HEK293 (cell line): Measurements from ENCODE around the gene AATK.

Source experiments
- CTCF ChIA-PET: fragments of 350-600 bp; formaldehyde crosslinking; extraction: SDS; loops from one replicate; lab custom pipeline; 2021; ENCODE audit warnings: antibody characterized with exemption; lab: Yijun Ruan, JAX
- POLR2A ChIA-PET: fragments of 300-600 bp; formaldehyde crosslinking; extraction: SDS; loops from one replicate; lab custom pipeline; 2020; ENCODE audit warnings: antibody characterized with exemption, inconsistent platforms; lab: Yijun Ruan, JAX
- H3K27ac ChIP-seq: fragments of 200-500 bp; sonication (Bioruptor generic); 2 replicates; pipeline ENCODE4 v1.5.1; 2014; ENCODE audit warnings: low read depth, low read length, control low read depth, inconsistent platforms; ENCODE audit errors: extremely low read depth
- H3K36me3 ChIP-seq, 2 experiments: fragments of 200-500 bp in 1 of 2; sonication (Bioruptor generic) in 1 of 2; 1 replicate in 1 of 2; 2 replicates in 1 of 2; pipeline ENCODE4 v1.5.1; 2014 to 2017; ENCODE audit warnings: inconsistent platforms in 2 of 2, low read length in 2 of 2; ENCODE audit not compliant: control insufficient read depth in 2 of 2, insufficient read depth in 1 of 2
- H3K4me1 ChIP-seq: fragments of 200-500 bp; sonication (Bioruptor generic); 2 replicates; pipeline ENCODE4 v1.5.1; 2014; ENCODE audit warnings: mild to moderate bottlenecking, low read length, inconsistent platforms; ENCODE audit not compliant: control insufficient read depth, insufficient read depth
- H3K4me3 ChIP-seq: 2 replicates; pipeline ENCODE4 v1.5.1; 2011; ENCODE audit warnings: low read depth, mild to moderate bottlenecking, control low read depth, low read length, moderate library complexity
- H3K9me3 ChIP-seq: fragments of 200-500 bp; sonication (Bioruptor generic); 2 replicates; pipeline ENCODE4 v1.5.1; 2014; ENCODE audit warnings: low read depth, low read length, inconsistent platforms; ENCODE audit not compliant: control insufficient read depth, insufficient read depth
- GLIS1 ChIP-seq: fragments of 450-650 bp; formaldehyde crosslinking; IDR thresholded peaks from 2 replicates; pipeline ENCODE4 v1.5.1; 2016; ENCODE audit warnings: missing biosample characterization, missing genetic modification characterization
- GLIS2 ChIP-seq: fragments of 450-650 bp; formaldehyde crosslinking; IDR thresholded peaks from 2 replicates; pipeline ENCODE4 v1.5.1; 2016; ENCODE audit warnings: missing biosample characterization, missing genetic modification characterization
- PRDM4 ChIP-seq: fragments of 450-650 bp; formaldehyde crosslinking; IDR thresholded peaks from 2 replicates; pipeline ENCODE4 v1.5.1; 2017; ENCODE audit warnings: missing biosample characterization, missing genetic modification characterization
- SALL2 ChIP-seq: fragments of 450-650 bp; formaldehyde crosslinking; IDR thresholded peaks from 2 replicates; pipeline ENCODE4 v1.5.0; 2017; ENCODE audit warnings: missing biosample characterization, mild to moderate bottlenecking, missing genetic modification characterization, borderline replicate concordance
- ZBTB20 ChIP-seq: fragments of 450-650 bp; formaldehyde crosslinking; IDR thresholded peaks from 2 replicates; pipeline ENCODE4 v1.5.1; 2016; ENCODE audit warnings: missing biosample characterization, missing genetic modification characterization
- ZBTB44 ChIP-seq: fragments of 450-650 bp; IDR thresholded peaks from 2 replicates; pipeline ENCODE4 v1.5.1; 2018; ENCODE audit warnings: missing biosample characterization, mild to moderate bottlenecking, missing genetic modification characterization
- ZNF114 ChIP-seq: fragments of 450-650 bp; formaldehyde crosslinking; IDR thresholded peaks from 2 replicates; pipeline ENCODE4 v1.5.0; 2017; ENCODE audit warnings: missing biosample characterization, missing genetic modification characterization
- ZNF132 ChIP-seq: fragments of 450-650 bp; formaldehyde crosslinking; IDR thresholded peaks from 2 replicates; pipeline ENCODE4 v1.5.1; 2017; ENCODE audit warnings: missing biosample characterization, missing genetic modification characterization, borderline replicate concordance
- ZNF2 ChIP-seq: fragments of 450-650 bp; formaldehyde crosslinking; IDR thresholded peaks from 2 replicates; pipeline ENCODE4 v1.5.1; 2016; ENCODE audit warnings: missing biosample characterization, missing genetic modification characterization
- ZNF202 ChIP-seq: fragments of 450-650 bp; formaldehyde crosslinking; IDR thresholded peaks from 2 replicates; pipeline ENCODE4 v1.5.1; 2016; ENCODE audit warnings: missing biosample characterization, missing genetic modification characterization, borderline replicate concordance
- ZNF37A ChIP-seq: fragments of 450-650 bp; IDR thresholded peaks from 2 replicates; pipeline ENCODE4 v1.5.1; 2018; ENCODE audit warnings: missing biosample characterization, missing genetic modification characterization
- ZNF426 ChIP-seq: fragments of 450-650 bp; formaldehyde crosslinking; IDR thresholded peaks from 2 replicates; pipeline ENCODE4 v1.5.1; 2017; ENCODE audit warnings: missing biosample characterization, missing genetic modification characterization, mild to moderate bottlenecking, inconsistent platforms, moderate library complexity
- ZNF48 ChIP-seq: fragments of 450-650 bp; formaldehyde crosslinking; IDR thresholded peaks from 2 replicates; pipeline ENCODE4 v1.5.1; 2016; ENCODE audit warnings: missing biosample characterization, missing genetic modification characterization
- ZNF514 ChIP-seq: fragments of 450-650 bp; formaldehyde crosslinking; IDR thresholded peaks from 2 replicates; pipeline ENCODE4 v1.5.1; 2016; ENCODE audit warnings: missing biosample characterization, missing genetic modification characterization
- ZNF571 ChIP-seq: fragments of 450-650 bp; formaldehyde crosslinking; IDR thresholded peaks from 2 replicates; pipeline ENCODE4 v1.5.0; 2017; ENCODE audit warnings: missing biosample characterization, missing genetic modification characterization
- ZNF596 ChIP-seq: fragments of 450-650 bp; IDR thresholded peaks from 2 replicates; pipeline ENCODE4 v1.5.0; 2018; ENCODE audit warnings: missing biosample characterization, mild to moderate bottlenecking, missing genetic modification characterization, moderate library complexity
- ZNF639 ChIP-seq: fragments of 450-650 bp; formaldehyde crosslinking; IDR thresholded peaks from 2 replicates; pipeline ENCODE4 v1.5.1; 2016; ENCODE audit warnings: missing biosample characterization, missing genetic modification characterization
- ZNF658 ChIP-seq: fragments of 450-650 bp; formaldehyde crosslinking; IDR thresholded peaks from 2 replicates; pipeline ENCODE4; 2016; ENCODE audit warnings: missing biosample characterization, missing genetic modification characterization
- ZNF707 ChIP-seq: fragments of 450-650 bp; formaldehyde crosslinking; IDR thresholded peaks from 2 replicates; pipeline ENCODE4 v1.5.1; 2016; ENCODE audit warnings: missing biosample characterization, missing genetic modification characterization
- ZSCAN18 ChIP-seq: fragments of 450-650 bp; formaldehyde crosslinking; IDR thresholded peaks from 2 replicates; pipeline ENCODE4 v1.5.1; 2016; ENCODE audit warnings: missing biosample characterization, missing genetic modification characterization

AATK gene

GRCh38 chr17:81100668-81101067 is 65.4 kb downstream of the AATK start:
- Histone ChIP-seq H3K9me3 (no peaks in the 10 kb centered on the region), H3K4me1 (peaks cover 10% of the 10 kb centered on the region), H3K27ac (no peak overlapping the region), H3K36me3 (peaks cover 0 to 33% of the 10 kb centered on the region in 2 experiments; a peak in 1 of 3 replicates), H3K4me3 (no peak overlapping the region)
- TF ChIP-seq ZNF514 (tag by site-specific recombination) (no peak), ZBTB44 (tag by site-specific recombination) (no peak), GLIS1 (tag by site-specific recombination) (peak; percentile 91), ZNF37A (tag by site-specific recombination) (no peak), GLIS2 (tag by site-specific recombination) (peak; percentile 36; the same call in 1 of the 2 replicates), ZNF114 (tag by site-specific recombination) (no peak)
- ChIA-PET POLR2A (no interaction called here), CTCF (interaction anchor here (7.1 kb wide), 1 partner anchor 77 kb away, joined by 109 read pairs; no protein-coding TSS in a partner anchor)

- no peaks in the 10 kb centered on the region for H3K9me3 ChIP-seq
- H3K27ac ChIP-seq = no peak overlapping the region
- CTCF ChIA-PET = interaction anchor here (0.5 to 7.1 kb wide), 6 partner anchors 8 to 111 kb away, joined by 3 to 109 read pairs (median 10); no protein-coding TSS in a partner anchor
- POLR2A ChIA-PET = no interaction called here
- no peak overlapping the region for H3K4me3 ChIP-seq
- peaks cover 0 to 27% of the 10 kb centered on the region in 2 experiments; a peak in 1 of 3 replicates for H3K36me3 ChIP-seq
- H3K4me1 ChIP-seq = peaks cover 14% of the 10 kb centered on the region
- no peak for TF ChIP-seq ZNF596 (tag by site-specific recombination)
- no peak for TF ChIP-seq ZNF48 (tag by site-specific recombination)
- TF ChIP-seq SALL2 (tag by site-specific recombination) = no peak
- no peak for TF ChIP-seq PRDM4 (tag by site-specific recombination)
- no peak for TF ChIP-seq ZNF132 (tag by site-specific recombination)
- TF ChIP-seq ZNF2 (tag by site-specific recombination) = no peak
- TF ChIP-seq ZNF571 (tag by site-specific recombination) = no peak
- no peak for TF ChIP-seq ZNF707 (tag by site-specific recombination)
- no peak for TF ChIP-seq ZNF202 (tag by site-specific recombination)
- no peak for TF ChIP-seq ZNF658
- no peak for TF ChIP-seq ZNF426 (tag by site-specific recombination)
- no peak for TF ChIP-seq ZNF639 (tag by site-specific recombination)
- no peak for TF ChIP-seq ZBTB20 (tag by site-specific recombination)
- TF ChIP-seq ZSCAN18 (tag by site-specific recombination) = no peak
Observed at GRCh38 chr17:81099888-81100287, 66.1 kb downstream of the AATK start.
